PC-9 (cell line): Measurements from ENCODE around the gene NID1.

Experiments
- CTCF ChIP-seq: fragments of 200-600 bp; sonication (generic); conservative IDR thresholded peaks from 2 replicates; pipeline ENCODE4 v1.6.1; 2017; ENCODE audit warnings: mixed run types, antibody characterized with exemption, mild to moderate bottlenecking, moderate library complexity
- EZH2 ChIP-seq: fragments of 200-600 bp; sonication (generic); IDR thresholded peaks from 2 replicates; pipeline ENCODE4 v1.8.0; 2017; ENCODE audit warnings: antibody characterized with exemption, low read depth

GRCh38 chr1:236057546-236057945 lies 7.3 kb downstream of the NID1 start:
- TF ChIP-seq CTCF (no peak), EZH2 (no peak)
